GM18858 (cell line): ENCODE data around the gene SH3BP2.

Source experiments
- ATAC-seq: cut with Tn5 transposase; IDR thresholded peaks from one replicate; pipeline ENCODE4 v1.9.1; 2021; ENCODE audit not compliant: unreplicated experiment

Gene SH3BP2

GRCh38 chr4:2831611-2832308, 38.9 kb downstream of the SH3BP2 start:
- no peak for ATAC-seq

- peak; percentile 69 for ATAC-seq
Observed at GRCh38 chr4:2832309-2832980, 39.6 kb downstream of the SH3BP2 start.

GRCh38 chr4:2832981-2833670, 40.2 kb downstream of the SH3BP2 start:
- ATAC-seq: no peak

- no peak for ATAC-seq
Observed at GRCh38 chr4:2833671-2834000, 40.8 kb downstream of the SH3BP2 start.

GRCh38 chr4:2834001-2834921, 41.4 kb downstream of the SH3BP2 start:
- ATAC-seq: no peak

GRCh38 chr4:2835978-2836377, 43.1 kb downstream of the SH3BP2 start:
- ATAC-seq: no peak

- no peak for ATAC-seq
Observed at GRCh38 chr4:2836391-2836859, 43.5 kb downstream of the SH3BP2 start.

- no peak for ATAC-seq
Observed at GRCh38 chr4:2837110-2837903, 44.4 kb downstream of the SH3BP2 start.

GRCh38 chr4:2837904-2838496, 45.1 kb downstream of the SH3BP2 start:
- ATAC-seq: no peak

GRCh38 chr4:2839060-2839459, 46.2 kb downstream of the SH3BP2 start:
- no peak for ATAC-seq

GRCh38 chr4:2842687-2843262, 49.9 kb downstream of the SH3BP2 start:
- ATAC-seq: no peak

GRCh38 chr4:2843263-2843940, 50.5 kb downstream of the SH3BP2 start, which contains the start of gene ADD1:
TSS of gene ADD1 (plus strand) at chr4:2843844. CDS start at chr4:2875916, 32,072 bp downstream.
- ATAC-seq: peak; percentile 62

GRCh38 chr4:2843941-2844584, 51.2 kb downstream of the SH3BP2 start:
- no peak for ATAC-seq

- no peak for ATAC-seq
Observed at GRCh38 chr4:2846172-2846571, 53.3 kb downstream of the SH3BP2 start.

GRCh38 chr4:2847302-2847871, 54.5 kb downstream of the SH3BP2 start:
- no peak for ATAC-seq

- no peak for ATAC-seq
Observed at GRCh38 chr4:2848449-2848848, 55.6 kb downstream of the SH3BP2 start.

GRCh38 chr4:2849267-2850152, 56.6 kb downstream of the SH3BP2 start:
- no peak for ATAC-seq
